HG02870 (cell line): ENCODE results near the gene KRT1.

Experiments
- ATAC-seq: cut with Tn5 transposase; IDR thresholded peaks from one replicate; pipeline ENCODE4 v1.9.1; 2021; ENCODE audit warnings: mild to moderate bottlenecking, moderate library complexity; ENCODE audit not compliant: unreplicated experiment

KRT1 gene

GRCh38 chr12:52643233-52644077, 36.8 kb downstream of the KRT1 start:
- no peak for ATAC-seq

- no peak for ATAC-seq
Observed at GRCh38 chr12:52641468-52641867, 38.7 kb downstream of the KRT1 start.

- ATAC-seq = no peak
Observed at GRCh38 chr12:52637299-52637698, 42.9 kb downstream of the KRT1 start.

DNA sequence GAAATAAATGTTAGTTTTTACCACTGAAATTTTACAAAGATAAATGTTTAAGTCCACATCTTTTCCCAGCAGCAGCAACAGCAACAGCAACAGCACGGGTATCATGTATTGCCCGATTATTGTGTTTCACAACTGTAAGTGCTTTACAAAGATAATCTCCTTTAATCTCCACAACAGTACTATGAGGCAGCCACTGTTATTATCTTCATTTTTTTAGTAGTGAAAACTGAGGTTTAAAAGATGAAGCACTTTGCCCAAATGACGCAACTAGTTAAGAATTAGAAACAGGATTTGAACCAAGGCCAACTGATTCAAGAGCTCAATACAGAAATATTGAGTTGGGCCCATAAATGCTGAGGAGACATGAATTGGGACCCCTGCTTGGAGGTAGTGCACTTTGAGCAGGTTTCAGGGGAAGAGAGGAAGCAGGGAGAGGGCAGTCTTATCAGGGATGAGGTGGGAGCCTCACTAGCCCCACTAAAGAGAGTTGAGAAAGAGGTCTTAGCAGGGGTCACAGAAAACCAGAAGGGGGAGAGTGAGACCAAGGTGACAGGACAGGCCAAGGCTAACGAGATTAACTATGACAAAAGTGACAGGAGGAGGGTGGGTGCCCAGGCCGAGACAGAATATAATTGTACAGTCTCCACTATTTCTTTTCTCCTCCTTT, 43.5 kb downstream of the KRT1 start:
- no peak for ATAC-seq

DNA sequence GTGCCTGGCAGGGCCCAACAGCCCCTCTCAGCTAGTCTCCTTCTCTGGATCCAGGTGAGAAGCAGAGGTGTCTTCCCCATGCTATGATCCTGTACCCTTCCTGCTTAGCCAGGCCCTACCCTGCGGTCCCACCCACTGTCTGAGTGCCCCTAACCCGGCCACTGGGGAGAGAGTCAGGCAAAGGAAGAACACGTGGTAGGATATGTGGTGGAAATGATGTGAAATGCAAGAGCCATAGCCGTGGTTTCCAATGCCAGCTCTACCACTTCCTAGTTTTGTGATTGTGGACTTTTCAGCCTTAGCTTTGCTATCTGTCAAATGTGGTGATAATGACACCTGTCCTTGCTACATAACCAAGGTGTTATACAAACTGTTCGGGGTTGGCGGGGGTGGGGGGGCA, 44.0 kb downstream of the KRT1 start:
- ATAC-seq = no peak

- no peak for ATAC-seq
Observed at GRCh38 chr12:52634266-52635056, 45.7 kb downstream of the KRT1 start.

DNA sequence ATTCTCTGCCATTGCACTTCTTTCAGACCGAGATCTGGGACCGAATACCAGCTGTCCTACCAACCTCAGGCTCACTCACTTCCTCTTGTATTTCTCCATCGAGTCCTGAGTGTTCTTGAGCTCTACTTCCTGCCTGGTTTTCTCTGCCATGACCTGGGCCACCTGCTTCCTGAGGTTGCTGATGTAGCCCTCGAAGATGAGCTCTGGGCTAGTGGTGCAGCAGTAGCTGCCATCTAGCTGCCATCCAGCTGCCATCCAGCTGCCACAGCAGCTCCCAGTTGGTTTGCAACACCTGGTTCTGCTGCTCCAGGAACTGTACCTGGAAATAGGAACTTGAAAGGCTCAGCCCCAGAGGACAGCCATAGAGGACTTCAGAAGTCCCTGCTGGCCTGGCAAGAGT, 46.8 kb downstream of the KRT1 start:
- no peak for ATAC-seq

DNA sequence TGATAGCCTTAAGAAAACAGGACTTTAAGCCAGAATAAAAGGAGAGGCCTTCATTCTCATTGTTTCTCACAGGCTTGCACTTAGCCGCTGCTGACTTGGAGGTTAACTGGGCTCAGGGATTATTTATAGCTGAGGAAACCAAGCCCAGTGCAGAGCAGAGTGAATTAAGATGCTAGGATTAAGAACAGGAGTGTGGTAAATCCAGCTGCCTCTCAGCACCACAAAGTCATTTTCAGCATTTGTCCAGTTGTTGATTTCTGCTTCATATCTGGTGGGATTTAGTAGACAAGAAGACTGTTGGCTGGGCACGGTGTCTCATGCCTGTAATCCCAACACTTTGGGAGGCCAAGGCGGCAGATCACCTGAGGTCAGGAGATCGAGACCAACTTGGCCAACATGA, 47.6 kb downstream of the KRT1 start:
- no peak for ATAC-seq

GRCh38 chr12:52631676-52632459, 48.3 kb downstream of the KRT1 start:
- ATAC-seq = no peak

DNA sequence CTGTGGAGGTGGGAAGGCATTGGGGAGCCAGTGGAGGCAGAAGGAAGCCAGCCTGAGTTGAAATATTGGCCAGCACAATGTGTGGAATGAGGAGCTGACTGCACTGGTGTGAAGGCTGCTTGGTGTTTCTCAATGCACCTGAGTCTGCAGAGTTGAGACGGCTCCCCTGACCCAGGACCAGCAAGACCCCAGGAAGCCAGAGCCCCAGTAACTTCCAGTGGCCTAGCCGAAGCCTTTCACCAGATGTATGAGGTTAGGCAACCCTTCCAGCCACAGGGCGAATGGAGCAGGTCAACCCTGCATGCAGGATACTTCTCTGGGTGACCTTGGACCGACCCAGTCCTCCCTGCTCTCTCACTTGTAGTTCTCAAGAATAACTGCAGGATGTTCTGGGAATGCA, 48.9 kb downstream of the KRT1 start:
- no peak for ATAC-seq

GRCh38 chr12:52630599-52631200, 49.5 kb downstream of the KRT1 start:
- no peak for ATAC-seq

DNA sequence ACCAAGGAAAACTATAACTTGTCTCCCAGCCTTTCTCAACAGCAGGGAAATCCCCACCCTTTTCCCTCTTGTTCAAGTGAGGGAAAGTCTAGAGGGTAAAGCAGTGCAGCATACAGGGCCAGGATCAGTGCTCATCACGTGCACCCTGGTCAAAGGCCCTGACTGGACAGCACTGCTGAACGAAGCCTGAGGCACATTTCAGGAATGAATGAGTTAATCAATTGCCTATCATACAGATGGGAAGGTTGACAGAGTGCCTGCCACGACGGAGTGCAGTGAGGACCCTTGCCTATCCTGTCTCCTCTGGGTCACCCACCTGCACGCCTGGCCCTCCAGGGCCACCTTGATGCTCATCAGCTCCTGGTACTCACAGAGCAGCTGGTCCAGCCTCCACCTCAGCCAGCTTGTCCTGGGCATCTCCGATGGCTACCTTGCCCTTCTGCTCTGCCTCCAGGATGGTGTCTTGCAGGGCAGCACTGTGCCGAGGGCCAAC, 50.2 kb downstream of the KRT1 start:
- ATAC-seq = no peak

DNA sequence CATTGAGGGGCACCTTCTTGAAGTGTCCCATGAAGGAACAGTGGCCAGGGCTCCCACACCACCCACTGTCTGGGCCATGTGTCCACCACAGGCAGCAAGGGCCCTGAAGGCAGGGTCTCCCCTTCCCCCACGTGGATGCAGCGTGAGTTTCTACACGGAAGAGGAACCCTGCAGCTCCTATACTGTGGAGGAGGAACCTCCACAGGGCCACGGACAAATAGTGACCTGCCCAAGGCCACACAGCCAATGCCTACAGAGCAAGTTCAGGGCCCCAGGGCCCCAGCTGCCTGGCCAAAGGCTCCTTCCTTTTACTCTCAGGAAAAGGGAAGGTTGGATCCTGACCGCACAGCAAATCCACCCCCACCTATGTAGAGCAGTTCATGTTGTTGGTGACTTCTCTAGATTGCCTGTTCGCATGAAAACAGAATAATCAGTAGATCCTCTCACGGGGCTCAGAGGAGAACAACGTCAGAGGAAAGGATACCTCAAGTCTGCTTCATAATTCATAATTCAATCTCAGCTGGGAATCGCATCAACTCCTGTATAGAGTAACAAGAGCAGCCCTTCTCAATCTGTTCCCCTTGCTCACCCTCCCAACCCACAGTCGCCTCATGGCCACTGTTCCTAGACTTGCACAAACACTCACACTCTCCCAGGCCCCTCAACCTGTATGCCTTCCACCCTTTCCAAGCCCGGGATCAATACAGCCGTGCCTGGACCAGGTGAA, 50.8 kb downstream of the KRT1 start:
- ATAC-seq = no peak

DNA sequence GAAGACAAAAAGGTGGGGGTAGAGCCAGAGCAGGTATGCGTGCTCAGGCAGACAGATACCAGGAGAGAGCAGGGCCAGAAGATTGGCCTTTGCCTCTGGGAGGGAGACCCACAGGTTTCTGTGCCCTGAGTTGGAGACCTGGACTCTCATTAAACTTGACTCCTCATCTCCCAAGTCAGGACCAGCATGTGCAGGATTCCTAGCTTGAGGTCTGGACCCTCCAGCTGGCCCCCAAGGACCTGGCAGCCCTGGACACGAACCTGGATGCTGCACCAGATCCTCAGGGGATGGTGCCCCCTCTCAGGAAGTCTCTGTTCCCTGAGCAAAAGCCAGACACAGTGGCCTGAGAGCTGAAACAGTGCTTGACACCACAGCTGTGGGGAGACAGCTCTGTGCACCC, 51.4 kb downstream of the KRT1 start:
- no peak for ATAC-seq

DNA sequence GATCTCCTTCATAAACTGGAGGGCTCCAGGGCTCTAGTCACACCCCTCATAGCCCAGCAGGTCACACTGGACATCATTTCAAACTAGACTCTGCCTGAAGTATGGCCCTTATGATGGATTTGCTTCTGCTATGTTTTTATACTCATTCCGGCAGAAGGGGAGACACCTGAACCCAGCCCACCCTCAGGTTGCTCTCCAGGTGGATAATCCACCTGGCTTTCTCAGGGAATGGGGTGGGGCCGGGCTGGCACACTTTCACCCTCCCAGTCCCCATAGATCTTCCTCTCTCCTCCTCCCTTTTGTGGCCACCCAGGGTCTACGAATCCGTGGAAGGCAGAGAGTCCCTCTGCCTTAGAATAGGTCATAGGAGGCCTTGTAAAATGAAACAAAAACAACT, 52.1 kb downstream of the KRT1 start:
- no peak for ATAC-seq

- ATAC-seq = no peak
Observed at GRCh38 chr12:52627395-52628110, 52.7 kb downstream of the KRT1 start.
